NCI-H1694 (cell line): ENCODE data around the gene PRRT2.

ENCODE experiments used
- DNase-seq: peaks from one replicate; lab custom pipeline; 2025; lab: John Stamatoyannopoulos, UW

Gene PRRT2

DNA sequence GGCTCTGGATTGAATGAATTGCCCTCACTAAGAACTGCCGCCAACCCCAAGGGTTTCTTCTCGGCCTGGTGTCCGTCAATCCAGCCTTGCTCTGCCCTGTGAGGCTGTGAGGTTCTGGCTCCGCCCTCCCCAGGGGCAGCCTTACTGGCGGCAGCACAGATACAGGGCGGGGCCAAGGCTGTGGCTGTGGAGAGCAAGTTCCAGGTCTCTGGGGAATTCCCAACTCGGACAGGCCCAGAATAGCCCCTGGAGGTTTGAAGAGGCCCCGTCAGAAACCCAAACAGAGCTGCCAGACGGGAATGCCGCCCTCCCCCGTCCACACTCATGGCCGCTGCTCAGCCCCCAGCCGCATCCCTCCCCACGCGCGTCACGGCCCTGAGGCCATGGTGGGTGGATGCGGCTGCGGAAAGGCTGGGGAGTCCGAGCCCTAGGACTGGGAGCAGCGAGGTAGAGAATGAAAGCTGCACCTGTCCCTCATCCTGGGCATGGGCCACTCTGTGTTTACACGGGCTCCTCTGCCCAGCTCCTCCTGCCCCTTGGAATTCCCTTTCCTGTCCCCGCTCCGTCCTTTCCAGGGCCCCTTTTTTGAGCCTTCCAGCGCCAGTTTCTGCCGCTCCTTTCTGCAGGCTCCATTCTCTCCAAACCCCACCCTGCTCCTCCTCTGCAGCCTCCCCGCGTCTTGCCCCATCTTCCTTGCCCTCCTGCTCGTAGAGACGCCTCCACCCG, 660 bp upstream of the PRRT2 start:
- DNase-seq = peak; percentile 20

DNA sequence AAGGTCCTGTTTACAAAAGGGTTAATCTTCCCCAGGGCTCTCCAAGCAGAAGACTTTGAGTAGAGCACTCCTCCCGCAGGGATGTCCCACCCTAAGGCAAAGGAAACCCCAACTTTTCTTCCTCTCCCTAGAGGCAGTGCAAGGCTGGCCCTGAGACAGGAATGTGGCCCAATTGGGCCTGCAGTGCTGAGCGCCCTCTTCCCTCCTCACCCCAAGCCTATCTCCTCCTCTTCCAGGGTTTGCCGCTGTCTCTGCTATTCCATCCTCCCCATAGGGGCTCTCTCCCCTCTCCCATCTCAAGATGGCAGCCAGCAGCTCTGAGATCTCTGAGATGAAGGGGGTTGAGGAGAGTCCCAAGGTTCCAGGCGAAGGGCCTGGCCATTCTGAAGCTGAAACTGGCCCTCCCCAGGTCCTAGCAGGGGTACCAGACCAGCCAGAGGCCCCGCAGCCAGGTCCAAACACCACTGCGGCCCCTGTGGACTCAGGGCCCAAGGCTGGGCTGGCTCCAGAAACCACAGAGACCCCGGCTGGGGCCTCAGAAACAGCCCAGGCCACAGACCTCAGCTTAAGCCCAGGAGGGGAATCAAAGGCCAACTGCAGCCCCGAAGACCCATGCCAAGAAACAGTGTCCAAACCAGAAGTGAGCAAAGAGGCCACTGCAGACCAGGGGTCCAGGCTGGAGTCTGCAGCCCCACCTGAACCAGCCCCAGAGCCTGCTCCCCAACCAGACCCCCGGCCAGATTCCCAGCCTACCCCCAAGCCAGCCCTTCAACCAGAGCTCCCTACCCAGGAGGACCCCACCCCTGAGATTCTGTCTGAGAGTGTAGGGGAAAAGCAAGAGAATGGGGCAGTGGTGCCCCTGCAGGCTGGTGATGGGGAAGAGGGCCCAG, 1.0 kb downstream of the PRRT2 start:
- no peak for DNase-seq

DNA sequence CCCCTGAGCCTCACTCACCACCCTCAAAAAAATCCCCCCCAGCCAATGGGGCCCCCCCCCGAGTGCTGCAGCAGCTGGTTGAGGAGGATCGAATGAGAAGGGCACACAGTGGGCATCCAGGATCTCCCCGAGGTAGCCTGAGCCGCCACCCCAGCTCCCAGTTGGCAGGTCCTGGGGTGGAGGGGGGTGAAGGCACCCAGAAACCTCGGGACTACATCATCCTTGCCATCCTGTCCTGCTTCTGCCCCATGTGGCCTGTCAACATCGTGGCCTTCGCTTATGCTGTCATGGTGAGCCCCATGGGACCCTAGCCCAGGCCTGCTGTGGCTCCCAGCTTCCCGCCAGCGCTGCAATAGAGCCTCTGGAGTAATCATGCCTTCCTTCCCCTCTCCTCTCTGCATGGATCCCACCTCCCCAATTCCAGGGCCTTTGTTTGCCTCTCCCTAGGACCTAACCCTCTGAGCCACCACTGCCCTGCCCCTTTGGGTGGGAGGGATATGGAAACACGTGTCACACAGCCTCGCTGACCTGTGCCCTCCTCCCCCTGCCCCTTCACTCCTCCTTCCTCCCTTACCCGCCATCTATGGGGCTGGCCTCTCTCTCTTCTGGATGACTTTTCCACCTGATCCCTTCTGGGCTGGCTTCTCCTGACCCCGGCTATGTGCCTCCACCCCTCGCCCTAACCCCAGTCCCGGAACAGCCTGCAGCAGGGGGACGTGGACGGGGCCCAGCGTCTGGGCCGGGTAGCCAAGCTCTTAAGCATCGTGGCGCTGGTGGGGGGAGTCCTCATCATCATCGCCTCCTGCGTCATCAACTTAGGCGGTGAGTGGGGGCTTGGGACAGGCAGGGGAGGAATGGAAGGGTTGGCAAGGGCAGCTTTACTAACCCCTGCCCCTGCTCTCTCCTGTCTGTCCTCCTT, 1.9 kb downstream of the PRRT2 start:
- no peak for DNase-seq

DNA sequence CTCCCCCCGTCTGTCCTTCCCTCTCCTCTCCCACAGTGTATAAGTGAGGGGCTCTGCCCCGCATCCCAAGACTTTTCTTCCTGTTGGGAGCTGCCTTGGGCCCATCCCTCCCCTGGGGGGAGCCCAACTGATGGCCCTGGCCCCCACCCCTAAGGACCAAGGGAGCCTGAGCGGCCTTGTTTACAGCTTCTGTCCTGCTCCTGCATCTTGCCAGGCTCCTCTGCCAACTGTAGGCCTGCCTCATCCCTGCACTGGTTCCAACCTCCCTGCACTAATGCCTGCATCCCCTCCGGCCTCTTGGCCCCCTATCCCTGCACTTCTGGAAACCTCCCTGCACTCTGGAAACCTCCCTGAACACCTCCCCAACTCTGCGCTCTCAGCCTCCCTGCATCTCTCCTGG, 2.6 kb downstream of the PRRT2 start:
- no peak for DNase-seq

DNA sequence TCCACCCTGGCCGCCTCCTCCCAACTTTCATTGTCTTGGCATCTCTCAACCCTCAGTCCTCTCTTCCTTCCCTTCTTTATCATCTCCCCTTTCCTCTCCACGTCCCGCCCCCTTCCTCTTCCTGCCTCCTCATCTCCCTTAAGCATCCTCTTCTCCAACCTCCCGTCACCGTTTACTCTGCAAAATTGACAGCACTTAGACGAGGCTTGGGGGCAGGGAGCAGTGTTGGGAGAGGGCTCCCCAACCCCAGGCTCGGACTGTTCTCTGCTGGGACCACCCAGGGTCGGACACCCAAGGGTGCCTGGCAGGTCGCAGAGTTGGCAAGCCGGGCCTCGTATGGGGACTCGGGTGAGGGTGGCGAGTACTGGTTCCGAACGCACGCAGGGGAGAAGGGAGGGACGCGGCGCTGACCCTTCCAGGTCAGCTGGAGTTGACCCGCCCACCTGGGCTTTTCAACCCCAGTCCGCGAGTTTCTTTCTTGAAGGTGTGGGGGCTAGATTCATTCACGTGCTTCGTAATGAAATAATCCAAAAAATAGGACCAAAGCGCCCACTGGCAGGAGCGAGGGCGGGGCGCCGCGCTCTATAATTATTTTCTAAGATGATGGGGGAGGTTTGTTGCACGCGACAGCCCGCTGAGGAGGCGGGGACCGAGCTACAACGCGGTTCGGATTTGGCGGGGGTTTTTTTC, 3.2 kb downstream of the PRRT2 start:
- no peak for DNase-seq

DNA sequence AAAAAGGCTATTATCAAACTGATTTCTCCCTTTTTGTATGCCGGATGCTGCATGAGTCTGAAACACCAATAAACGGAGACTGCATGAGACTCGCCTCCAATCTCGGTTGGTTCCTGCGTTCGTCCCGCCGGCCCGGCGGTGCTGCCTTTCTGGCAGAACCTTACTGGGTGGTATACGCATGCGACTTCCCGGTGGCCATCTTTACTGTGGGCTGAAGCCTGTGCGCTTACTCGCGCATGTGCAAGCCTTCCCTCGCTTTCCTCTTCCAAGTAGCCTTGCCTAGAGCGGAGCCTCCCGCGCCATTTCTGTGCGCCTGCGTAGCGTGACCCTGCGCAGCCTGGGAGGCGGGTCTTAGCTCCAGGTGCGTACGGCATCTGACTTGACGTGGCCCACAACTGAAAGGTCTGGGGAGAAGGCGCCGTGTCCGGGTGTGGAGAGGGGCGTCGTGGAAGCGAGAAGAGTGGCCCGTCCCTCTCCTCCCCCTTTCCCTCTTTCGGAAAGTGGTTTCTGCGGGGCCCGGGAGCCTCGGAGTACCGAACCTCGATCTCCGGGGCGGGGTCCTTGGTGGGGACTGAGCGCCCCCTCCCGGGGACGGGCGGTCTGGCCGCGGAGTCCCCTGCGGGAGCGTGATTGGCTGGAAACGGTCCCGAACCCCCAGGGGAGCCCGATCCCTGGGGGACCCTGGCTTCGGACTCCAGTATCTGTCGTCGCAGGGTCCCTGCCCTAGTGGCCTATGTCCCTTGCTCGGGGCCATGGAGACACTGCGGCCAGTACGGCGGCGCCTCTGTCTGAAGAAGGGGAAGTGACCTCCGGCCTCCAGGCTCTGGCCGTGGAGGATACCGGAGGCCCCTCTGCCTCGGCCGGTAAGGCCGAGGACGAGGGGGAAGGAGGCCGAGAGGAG, 4.0 kb downstream of the PRRT2 start, which contains the start of gene PAGR1:
PAGR1 (plus strand) TSS at position 360 of the 901 bp plus-strand sequence; CDS start at position 734, 374 bp downstream.
- peak; percentile 97 for DNase-seq

DNA sequence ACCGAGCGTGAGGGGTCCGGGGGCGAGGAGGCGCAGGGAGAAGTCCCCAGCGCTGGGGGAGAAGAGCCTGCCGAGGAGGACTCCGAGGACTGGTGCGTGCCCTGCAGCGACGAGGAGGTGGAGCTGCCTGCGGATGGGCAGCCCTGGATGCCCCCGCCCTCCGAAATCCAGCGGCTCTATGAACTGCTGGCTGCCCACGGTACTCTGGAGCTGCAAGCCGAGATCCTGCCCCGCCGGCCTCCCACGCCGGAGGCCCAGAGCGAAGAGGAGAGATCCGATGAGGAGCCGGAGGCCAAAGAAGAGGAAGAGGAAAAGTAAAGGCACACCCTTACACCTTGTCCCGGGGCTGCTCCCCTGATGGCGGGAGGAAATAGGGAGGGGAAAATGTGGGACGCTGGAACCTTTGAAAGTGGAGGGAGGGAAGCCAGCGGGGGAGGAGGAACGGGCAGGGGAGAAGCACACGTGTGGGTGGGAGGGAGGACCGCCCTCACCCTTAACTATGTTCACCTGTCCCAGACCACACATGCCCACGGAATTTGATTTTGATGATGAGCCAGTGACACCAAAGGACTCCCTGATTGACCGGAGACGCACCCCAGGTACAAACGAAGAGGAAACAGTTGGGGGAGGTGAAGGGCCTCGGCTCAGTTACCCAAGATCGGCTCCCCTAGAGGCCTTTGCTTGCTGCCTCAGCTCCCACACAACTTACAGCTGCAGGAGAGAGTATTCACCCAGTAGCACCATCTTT, 4.9 kb downstream of the PRRT2 start:
- no peak for DNase-seq

DNA sequence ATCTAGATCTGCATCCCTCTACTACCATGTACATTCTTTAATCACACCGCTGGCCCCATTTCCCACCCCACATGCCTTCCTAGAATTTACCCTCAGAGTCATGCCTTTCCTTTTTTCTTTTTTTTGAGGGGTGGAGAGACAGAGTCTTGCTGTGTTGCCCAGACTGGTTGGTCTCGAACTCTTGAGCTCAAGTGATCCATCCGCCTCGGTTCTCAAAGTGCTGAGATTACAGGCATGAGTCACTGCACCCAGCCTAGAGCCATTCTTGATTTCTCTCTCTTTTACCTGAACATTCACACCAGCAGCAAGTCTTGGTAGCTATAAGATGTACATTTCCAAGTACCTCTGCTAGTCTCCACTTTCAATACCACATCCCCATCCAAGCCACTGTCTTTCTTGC, 6.1 kb downstream of the PRRT2 start:
- no peak for DNase-seq

DNA sequence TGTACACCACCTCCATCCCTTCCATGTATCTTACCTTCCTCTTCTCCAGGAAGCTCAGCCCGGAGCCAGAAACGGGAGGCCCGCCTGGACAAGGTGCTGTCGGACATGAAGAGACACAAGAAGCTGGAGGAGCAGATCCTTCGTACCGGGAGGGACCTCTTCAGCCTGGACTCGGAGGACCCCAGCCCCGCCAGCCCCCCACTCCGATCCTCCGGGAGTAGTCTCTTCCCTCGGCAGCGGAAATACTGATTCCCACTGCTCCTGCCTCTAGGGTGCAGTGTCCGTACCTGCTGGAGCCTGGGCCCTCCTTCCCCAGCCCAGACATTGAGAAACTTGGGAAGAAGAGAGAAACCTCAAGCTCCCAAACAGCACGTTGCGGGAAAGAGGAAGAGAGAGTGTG, 7.5 kb downstream of the PRRT2 start:
- no peak for DNase-seq

DNA sequence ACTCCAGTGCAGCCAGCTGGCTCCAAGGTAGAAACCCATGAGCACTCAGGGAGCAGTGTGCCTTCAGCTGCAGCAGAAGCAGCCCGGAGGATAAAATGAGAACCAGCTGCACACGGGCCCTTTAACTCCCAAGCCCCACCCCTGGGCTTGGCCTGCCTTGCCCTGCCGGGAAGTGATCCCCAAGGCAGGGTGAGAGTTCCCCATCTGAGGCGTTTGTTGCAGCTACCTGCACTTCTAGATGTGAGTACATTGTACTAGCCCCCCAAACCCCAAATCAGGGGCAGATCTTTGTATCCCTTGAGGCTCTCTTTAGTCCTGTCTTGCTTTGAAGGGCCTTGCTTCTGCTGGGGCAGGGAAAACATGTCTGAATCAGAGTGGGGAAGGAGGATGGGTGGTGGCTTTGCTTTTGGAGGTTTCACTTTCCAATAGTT, 8.3 kb downstream of the PRRT2 start, which contains the start of gene MVP:
MVP (plus strand) TSS at position 192 of the 431 bp plus-strand sequence. CDS start 10,088 bp downstream, outside the sequence.
- DNase-seq = no peak

DNA sequence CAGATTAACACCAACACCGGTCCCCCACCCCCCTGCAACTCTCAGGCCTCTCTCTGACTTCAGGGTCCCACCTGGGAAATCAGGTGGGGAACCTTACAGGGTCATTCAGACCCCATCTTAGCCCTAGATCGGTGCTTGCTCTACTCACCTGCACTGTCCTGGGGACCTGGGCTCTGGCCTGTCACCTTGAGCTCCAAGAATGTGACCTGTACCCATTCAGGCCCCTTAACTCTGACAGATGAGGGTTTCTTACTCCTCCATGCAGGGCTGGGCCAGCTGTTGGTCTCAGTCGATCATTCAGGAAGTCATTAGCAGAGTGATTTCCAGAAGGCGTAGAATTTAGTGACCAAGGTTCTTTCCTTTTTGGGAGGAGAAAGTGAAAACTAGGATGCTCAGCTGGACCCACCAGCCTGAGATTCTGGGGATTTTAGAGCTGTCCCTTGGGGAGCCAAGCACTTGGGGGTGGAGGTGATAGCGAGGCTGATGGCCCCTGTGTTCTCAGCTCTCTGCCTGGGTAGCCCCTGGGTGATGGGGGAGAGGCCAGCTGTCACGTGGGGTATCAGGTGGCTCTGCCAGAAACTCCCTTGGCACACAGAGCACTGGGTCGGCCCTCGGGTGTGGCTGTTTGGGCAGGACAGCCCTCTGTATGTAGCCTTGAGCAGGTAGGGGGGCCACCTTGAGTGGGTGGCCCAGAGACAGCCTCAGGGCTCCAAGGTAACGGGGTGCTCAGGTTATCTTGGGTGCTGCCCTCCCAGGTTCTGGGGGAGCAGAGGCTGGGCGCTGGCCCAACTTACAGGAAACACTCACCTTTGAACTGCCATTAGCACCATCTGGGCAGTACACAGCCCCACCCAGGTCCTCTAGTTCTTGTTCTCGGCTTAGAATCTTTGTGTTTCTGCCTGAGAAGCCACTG, 9.0 kb downstream of the PRRT2 start:
- DNase-seq = no peak

DNA sequence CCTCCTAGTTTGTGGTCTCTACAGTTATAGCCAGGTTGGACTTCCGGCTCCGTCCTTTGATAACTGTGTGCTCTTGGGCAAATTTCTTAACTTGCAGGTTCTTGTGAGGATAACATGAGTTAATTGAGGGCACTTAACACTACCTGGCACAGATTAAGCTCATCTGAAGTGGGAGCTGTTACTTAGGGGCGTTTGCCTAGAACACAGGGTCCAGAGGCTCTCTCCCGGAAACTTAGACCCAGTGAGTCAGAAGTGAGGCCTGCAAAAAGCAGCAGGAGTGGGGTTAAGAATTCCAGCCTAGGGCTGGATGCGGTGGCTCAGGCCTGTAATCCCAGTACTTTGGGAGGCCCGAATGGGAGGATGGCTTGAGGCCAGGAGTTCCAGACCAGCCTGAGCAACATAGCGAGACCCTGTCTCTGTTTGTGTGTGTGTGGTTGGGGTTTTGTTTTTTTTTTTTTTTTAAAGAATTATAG, 9.7 kb downstream of the PRRT2 start:
- no peak for DNase-seq

DNA sequence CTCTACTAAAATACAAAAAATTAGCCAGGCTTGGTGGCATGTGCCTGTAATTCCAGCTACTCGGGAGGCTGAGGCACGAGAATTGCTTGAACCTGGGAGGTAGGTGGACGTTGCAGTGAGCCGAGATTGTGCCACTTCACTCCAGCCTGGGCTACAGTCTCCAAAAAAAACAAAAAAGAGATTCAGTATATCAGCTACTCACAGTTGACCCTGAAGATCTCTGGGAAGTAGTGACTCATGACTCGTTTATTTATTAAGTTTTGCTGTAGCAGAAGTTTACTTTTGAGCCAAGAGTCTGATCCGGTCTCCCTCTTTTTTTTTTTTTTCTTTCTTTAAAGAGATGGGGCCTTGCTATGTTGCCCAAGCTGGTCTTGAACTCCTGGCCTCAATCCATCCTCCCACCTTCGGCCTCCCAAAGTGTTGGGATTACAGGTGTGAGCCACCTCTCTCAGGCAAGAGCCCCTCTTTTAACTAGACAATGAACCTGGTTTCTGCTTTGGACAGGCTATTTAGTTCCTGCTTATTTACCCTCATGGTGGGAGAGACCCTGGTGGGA, 12.7 kb downstream of the PRRT2 start:
- DNase-seq = no peak

DNA sequence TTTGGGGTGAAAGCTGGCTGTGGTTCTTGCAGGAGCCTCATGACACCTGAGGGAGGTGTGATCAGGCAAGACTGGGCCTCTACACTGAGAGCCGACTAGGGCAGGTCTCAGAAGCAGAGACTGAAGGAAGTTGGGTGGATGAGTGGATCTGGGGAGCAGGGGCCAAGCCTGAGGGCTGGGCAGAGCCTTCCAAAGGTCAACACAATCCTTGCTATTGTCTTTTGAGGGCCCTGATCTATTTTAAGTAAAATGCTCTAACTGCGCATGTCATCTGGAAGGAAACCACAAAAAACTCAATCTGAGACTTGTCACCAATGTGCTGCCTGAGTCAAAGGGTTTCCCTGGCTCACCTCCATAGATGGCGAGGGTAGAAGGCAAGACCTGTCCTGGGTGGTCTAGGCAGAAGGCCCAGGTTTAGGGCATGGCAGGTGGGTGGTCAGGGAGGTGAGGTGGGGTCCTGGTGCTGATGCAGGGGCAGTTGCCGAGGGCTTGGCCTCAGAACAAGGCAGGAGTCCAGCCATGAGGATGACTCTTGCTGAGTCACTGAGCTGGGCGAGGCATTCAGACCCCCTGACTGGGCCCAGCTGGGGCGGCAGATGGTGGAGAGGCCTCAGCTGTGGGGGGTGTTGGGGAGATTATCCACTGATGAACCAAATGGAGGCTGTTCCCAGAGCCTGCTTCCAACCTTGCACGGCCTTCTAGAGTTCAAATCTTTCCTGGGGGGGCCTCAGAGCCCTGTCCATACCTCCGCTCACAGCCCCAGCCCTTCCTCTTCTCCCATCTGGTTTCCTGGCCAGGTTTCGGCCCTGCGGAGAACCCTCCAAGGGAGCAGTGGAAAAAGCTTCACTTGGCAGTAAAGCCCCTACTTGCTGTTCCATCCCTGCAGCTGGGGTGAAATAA, 13.4 kb downstream of the PRRT2 start:
- DNase-seq = peak; percentile 76

DNA sequence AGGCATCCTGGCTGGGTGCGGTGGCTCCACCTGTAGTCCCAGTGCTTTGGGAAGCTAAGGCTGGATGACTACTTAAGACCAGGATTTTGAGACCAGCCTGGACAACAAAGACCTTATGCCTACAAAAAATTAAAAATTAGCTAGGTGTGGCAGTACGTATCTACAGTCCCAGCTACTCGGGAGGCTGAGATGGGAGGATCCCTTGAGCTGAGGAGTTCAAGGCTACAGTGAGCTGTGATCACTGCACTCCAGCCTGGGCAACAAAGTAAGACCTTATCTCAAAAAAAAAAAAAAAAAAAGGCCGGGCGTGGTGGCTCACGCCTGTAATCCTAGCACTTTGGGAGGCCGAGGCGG, 14.3 kb downstream of the PRRT2 start:
- no peak for DNase-seq

DNA sequence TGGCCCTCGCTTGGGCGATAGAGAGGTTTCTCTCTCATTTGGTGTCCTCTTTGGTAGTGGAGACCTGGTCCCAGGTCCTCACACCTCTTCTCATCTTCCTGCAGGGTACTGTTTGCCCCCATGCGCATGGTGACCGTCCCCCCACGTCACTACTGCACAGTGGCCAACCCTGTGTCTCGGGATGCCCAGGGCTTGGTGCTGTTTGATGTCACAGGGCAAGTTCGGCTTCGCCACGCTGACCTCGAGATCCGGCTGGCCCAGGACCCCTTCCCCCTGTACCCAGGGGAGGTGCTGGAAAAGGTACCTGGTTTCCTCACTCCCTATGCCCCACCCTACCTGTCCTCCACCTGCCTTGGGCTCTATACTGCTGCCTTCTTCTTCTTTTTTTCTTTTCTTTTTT, 18.8 kb downstream of the PRRT2 start:
- DNase-seq = no peak

DNA sequence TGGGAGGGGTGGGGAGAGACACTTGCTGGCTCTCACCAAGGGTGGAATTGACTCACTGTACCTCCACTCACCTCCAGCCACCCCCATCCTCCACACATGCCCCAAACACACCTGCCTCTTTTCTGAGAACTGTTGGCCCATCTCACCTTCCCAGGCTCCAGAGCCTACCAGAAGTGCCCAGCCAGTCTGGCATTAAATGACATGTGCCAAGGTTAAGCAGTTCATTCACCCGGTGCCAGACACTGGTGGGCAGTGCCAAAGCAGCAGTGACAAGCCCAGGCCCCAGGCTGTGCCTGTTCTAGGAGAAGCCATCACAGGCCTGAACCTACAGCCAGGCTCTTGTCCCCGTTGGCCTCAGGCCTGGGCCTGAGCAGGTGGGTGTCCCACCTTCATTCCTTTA, 19.5 kb downstream of the PRRT2 start:
- no peak for DNase-seq
